Measurements from ENCODE around the gene EVX1.

The EVX1 gene

GRCh38 chr7:27229448-27229847 is 13.2 kb upstream of the EVX1 start:
- no peak for DNase-seq (ENCODE audit: low read depth in 4 of 4, low spot score in 1 of 4)

- no peak for DNase-seq (ENCODE audit: low read depth in 4 of 4, low spot score in 1 of 4)
These were observed 7.0 kb upstream of the EVX1 start for GRCh38 chr7:27235387-27236311.

DNA sequence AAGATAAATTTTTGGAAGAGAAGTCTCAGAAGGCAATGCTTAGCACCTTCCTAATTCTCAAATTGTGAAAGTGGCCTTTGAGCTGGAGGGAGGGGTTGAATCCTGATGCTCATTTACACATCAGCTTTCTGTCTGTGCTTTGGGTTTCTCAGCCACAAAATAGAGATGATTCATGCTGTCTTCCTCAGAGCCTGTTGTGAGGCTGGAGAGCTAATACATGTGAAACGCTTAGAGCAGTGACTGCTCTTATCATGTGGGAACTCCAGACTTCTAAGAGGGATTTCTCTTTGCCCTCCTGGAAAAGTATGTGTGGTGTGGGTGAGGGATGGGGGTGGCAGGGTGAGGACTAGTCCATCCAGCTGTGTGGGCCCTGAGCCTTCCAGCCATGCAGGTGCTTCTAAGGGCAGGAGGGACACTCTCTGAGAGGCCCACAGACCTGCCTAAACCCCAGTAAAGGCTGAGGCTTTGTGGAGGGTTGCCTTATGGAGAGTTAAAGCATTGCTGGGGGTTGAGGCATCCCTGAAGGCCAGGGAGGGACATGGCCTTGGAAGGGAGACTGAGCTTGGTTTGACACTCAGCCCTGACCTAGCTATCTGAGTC is 4.8 kb upstream of the EVX1 start:
- no peak for DNase-seq (ENCODE audit: low read depth in 4 of 4, low spot score in 1 of 4)

DNA sequence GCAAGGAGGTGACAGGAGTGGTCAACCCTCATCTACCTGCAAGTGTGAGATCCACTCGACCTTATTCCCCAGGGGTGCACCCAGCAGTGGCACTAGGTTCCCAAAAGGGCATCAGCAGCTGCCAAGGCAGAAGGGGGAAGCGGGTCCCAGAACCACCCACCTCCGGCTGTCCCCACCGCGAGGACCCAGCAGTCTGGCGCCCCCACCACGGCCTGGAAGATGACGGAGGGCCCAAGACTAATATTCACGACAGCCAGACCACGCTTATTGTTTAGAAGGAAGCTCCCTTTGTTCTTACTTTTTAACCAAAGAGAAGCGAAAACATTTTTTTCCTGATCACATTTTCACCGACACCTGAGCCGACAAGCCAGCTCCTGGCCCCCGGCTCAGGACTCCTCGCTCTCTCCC is 3.6 kb upstream of the EVX1 start:
- no peak for DNase-seq (ENCODE audit: low read depth in 4 of 4, low spot score in 1 of 4)

- no peak for DNase-seq (ENCODE audit: low read depth in 4 of 4, low spot score in 1 of 4)
These were observed 3.1 kb upstream of the EVX1 start for GRCh38 chr7:27239387-27240014.

DNA sequence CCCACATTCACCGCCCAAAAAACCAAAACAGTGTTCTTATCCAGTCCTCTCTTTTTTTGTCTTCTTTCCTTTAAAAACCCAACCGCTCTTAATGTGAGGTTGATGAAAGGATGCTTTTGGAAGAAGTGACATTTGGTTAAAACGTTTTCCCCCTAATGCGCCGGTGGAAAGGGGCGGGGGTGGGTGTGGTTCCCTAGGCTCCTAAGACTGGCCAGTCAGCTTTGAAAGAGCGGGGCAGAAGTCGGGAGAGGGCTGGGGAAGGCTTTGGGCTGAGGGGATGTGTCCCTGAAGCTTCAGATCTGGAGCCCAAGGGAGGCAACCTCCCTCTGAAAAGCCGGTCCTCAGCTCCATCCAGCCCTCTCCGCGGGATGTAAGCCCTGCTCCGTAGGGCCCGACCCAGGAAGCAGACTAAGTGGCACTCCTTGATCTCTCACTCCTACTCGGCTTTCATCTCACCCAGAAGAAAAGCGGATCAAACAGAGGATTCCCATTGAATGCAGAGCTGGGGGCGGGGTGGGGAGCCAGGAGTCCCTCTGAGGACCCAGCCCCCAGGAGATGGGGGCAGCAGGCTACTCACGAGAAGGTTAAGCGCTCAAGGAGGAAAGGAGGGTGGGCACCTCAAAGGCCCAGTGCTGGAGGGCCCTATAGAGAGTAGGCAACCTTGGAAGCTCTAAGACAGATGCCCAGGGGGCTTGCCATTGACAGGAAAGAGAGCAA is 2.4 kb upstream of the EVX1 start:
- DNase-seq (ENCODE audit: low read depth in 4 of 4, low spot score in 1 of 4): no peak

DNA sequence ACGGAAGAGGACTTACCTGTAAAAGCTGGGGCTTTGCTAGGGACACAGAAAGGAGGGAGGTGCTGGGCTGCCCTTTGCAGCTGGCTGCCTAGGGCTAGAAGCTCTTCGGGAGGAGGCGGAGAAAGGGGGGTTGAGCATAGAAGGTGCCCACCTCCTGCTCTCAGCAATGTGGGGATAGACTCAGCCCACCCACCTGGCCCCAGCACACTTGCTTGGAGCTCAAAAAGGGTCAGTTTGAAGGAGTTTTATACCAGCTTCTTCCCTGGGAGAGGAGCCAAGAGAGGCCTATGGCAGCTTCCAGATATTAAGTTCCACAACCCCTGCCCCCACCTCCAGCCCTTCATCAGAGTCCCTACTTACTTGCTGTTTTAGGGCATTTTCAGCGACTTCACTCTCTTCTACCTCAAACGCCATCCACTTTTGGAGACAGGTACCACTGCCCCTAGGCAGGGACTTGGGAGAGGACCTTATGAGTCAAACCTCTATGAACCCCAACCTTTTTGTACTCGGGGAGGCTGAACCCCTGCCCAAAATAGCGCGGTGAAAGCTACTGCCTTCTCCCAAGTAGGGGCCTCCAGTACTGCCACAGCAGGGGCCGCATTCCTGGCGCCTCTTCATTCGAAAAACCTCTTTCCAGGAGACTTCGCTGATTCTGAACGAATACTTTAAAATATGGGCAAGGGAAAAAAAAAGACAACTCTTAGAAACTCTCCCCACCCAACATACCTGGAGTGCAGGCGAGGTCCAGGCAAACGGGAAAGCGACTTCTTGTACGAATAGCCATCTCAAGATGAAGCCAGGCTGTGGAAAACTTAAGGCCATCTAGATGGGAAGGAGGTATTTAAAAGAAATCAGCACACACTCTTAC is 1.2 kb upstream of the EVX1 start:
- DNase-seq (ENCODE audit: low read depth in 4 of 4, low spot score in 1 of 4): no peak

DNA sequence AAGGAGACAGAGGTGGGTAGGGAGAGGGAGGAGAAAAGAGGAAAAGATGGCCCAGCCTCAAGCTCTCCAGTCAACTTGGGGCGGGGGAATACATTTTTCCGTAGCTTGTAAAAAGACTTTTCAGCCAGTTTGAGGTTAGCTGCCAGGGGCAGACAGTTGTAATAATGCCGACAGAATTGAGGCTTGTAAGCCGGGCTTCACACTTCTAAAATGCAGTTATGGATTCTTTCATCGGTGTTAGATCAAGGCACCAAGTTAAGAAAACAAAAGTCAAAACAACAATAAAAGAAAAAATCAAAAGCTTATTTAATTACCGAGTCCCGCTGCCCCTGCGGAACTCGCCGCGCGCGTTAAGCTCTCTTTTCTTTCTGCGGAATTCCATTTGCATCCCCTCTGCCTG is 448 bp upstream of the EVX1 start:
- DNase-seq (ENCODE audit: low read depth in 4 of 4, low spot score in 1 of 4): no peak

DNA sequence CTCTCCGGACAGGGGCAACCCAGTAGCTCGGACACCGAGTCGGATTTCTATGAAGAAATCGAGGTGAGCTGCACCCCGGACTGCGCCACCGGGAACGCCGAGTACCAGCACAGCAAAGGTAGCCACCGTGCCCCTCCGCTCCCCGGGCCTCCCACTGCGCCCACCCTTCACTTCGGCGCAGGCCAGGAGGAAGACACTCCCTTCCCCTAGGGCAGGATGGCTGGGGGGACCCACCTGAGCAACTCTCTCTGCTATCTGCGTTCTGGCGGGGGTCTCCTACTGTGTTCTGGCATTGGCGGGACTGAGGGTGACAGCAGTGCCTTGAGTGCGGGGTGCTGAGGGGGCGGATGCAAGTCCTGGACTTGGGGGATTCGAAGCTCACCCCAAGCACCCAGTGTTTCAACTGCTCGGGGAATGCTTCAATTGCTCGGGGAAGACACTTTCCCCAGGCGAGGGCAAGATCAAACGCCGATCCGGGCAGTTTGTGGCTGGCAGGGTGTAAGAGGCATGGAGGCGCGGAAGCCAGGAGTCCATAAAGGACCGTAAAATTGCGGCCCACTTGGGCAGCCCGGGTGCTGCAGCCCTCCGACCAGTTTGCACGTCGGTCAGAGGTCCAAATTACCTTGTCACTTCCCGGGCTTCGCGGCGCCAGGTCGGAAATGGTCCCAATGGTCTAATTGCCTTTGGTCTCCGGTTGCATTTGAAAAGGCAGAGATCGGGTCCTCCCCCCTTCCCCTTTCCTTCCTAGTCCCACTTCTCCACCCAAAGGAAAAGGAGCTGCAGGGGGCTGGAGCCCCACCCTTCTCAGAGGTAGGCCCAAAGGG is 950 bp downstream of the EVX1 start:
- DNase-seq (ENCODE audit: low read depth in 4 of 4, low spot score in 1 of 4): no peak

GRCh38 chr7:27244488-27245123 is 2.0 kb downstream of the EVX1 start:
- no peak for DNase-seq (ENCODE audit: low read depth in 4 of 4, low spot score in 1 of 4)

DNA sequence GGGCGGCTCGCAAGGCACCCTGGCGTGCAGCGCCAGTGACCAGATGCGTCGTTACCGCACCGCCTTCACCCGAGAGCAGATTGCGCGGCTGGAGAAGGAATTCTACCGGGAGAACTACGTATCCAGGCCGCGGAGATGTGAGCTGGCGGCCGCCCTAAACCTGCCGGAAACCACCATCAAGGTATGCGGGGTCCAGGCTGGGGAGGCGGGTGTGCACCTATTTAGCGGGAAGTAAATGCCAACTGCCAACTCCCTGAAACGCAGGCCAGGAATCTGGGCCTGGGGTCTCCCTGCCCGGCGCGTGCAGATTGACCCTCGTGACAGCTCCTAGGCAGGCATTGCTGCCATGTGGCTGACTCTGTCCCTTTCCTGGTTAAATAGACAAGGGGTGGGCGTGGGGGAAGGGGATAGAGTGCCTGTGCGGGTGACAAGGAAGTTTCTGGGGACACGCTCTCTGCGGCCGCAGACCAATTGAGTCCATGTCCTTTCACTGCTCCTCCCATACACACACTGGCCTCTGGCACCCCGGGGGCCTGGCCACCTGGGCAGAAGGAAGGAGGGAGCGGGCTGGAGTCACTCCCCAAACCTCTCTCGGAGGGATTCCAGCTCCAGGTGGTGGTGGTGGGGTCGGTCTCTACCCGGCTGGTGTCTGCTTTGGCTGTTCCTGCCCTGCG is 2.7 kb downstream of the EVX1 start:
- no peak for DNase-seq (ENCODE audit: low read depth in 4 of 4, low spot score in 1 of 4)

- no peak for DNase-seq (ENCODE audit: low read depth in 4 of 4, low spot score in 1 of 4)
These were observed 3.4 kb downstream of the EVX1 start for GRCh38 chr7:27245798-27246691.

GRCh38 chr7:27247000-27247399 is 4.4 kb downstream of the EVX1 start:
- DNase-seq (ENCODE audit: low read depth in 4 of 4, low spot score in 1 of 4): no peak

DNA sequence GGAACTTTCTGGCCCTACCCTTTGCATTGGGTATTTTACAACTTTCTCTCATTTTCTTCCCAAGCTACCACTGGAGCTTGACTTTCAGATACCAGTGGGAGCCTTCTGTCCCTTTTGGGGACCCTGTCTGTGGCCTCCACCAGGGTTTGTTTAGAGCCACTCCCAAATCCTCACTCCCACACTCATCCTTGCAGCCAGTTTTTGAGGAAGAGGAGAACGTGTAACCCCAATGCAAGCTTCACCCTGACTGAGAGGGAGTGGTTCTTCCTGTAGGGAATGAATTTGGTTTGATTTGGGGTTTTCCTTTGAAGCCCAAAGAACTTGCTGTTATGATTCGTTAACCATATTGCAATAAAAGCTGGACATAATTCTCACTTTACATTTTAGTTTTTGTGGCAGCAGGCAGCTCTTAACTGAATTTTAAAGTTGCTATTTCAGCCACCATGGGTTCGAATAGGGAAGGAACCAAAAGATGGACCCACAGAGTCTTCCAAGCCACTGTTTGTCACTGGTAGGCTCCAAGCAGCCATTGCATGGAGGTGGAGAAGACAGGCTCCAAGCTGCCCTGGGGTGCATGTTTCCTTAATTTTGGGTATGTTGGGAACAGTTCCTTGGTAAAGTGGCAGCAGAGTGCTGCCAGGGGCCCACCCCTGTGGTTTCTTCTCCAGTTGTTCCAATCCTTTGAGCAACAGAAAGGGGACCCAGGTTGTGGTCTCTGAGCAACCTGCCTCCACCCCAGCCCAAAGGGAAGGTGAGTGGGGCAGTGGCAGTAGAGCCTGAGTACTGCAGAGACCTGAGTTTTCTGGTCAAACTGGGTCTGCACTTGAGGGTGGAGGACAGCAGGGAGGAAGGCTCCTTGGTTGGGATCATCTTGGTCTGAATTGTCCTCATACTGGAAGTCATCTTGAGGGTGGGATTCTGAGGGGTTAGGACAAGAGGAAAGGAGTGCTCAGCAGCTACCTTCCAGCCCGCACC is 5.1 kb downstream of the EVX1 start:
- no peak for DNase-seq (ENCODE audit: low read depth in 4 of 4, low spot score in 1 of 4)

DNA sequence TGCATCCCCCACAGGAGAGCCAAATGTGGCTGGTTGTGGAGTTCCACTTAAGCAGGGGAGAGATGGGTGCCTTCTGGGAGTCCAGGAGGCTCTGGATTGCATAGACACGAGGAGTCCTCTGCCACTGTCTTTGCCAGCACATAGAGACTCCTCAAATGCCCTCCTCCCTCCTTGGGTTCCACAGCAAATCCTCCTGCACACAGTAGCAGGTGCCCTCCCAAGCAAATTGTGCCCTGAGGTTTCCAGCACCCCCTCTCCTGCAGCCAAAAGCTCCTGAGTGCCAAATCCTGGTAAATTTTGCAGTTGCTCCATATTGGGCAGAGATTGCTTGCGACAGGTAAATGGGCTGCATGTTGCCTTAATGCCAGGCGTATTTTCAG is 5.8 kb downstream of the EVX1 start:
- DNase-seq (ENCODE audit: low read depth in 4 of 4, low spot score in 1 of 4): no peak

DNA sequence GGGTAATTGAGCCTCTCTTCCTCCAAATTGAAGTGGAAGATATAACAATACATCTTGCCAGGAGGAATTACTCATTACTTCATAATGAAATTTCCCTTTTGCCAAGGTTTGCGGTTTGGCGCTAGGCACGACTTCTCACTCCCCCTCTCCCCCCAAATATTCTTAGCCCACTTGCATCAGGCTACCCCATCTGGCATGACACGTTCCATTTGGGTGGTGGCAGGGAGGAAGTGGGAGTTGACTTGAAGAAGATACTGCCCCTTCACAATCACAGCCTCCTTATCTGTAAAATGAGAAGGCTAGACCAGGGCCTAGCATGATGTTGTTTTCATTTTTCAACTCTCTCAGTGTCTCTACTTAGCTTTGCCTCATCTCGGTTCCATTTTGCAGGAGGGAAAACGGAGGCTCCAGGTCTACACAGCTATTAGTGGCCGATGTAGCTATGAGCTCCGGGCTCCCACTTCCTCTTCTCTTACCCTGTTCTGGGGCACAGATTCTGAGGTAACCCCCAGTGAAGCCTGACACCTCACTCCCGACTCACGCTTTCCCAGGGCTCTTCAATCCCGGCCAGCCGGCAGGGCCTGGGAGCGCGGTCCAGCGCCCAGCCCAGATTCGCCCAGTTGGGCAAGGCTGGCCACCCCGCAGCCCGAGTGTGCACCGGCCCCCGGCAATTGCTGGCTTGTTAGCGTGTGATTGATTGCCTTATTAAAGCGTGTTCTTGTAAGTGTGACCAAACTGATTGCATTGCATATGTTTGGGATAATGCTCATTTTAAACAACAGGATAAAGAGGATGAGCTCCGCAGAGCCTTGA is 6.5 kb downstream of the EVX1 start:
- no peak for DNase-seq (ENCODE audit: low read depth in 4 of 4, low spot score in 1 of 4)

All from stimulated activated CD4-positive, alpha-beta T cell treated with anti-CD3 and anti-CD28 coated beads, Interleukin-1b, Interleukin-23, amount 100 ng/mL, for 24 hours (primary cell).